C4-2B (cell line): ENCODE measurements around the gene CDR2.

Experiments used
- H3K27ac ChIP-seq: fragments of 450-650 bp; 2 replicates; pipeline ENCODE4 v1.5.1; 2017
- ZFX ChIP-seq: fragments of 450-650 bp; IDR thresholded peaks from 2 replicates; pipeline ENCODE4 v1.6.1; 2017
- TF ChIP-seq, protein P1 (sequence below): fragments of 450-650 bp; conservative IDR thresholded peaks from 2 replicates; pipeline ENCODE4 v1.5.1; 2017; ENCODE audit warnings: mild to moderate bottlenecking

Gene CDR2

DNA sequence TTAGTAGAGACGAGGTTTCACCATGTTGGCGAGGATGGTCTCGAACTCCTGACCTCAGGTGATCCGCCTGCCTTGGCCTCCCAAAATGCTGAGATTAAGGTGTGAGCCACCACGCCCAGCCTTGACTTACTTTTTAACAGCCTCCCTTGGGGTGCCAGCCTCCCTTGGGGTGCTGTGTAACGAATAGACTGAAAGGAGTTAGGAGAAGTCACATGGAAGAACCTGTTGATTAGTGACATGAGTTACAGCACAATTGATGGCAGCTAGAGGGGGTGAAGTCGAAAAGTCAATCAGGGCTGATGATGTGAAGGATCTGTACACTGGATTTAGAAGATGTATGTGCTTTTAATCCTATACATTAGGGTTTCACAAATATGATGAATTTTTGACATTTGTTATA lies 39.4 kb upstream of the CDR2 start:
- H3K27ac ChIP-seq = no peak overlapping the region
- TF ChIP-seq ZFX = no peak
- TF ChIP-seq, protein P1, sequence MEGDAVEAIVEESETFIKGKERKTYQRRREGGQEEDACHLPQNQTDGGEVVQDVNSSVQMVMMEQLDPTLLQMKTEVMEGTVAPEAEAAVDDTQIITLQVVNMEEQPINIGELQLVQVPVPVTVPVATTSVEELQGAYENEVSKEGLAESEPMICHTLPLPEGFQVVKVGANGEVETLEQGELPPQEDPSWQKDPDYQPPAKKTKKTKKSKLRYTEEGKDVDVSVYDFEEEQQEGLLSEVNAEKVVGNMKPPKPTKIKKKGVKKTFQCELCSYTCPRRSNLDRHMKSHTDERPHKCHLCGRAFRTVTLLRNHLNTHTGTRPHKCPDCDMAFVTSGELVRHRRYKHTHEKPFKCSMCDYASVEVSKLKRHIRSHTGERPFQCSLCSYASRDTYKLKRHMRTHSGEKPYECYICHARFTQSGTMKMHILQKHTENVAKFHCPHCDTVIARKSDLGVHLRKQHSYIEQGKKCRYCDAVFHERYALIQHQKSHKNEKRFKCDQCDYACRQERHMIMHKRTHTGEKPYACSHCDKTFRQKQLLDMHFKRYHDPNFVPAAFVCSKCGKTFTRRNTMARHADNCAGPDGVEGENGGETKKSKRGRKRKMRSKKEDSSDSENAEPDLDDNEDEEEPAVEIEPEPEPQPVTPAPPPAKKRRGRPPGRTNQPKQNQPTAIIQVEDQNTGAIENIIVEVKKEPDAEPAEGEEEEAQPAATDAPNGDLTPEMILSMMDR = no peak

DNA sequence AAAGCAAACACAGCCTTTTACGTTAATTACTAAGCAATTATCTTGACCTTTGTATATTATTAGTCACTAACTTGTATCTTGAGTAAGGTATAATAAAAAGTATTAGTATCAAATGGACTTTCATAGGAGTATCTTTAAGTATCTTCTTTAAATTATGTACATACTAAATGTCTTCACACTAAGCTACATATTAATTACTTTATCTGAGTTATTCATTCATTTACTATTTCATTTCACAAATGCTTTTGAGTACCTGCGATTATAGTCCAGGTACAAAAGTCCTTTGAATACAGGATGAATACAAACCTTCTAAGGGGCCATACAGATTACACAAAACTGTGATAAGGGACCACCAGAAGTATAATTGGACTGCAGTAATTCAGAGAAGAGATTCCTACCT lies 33.1 kb upstream of the CDR2 start:
- TF ChIP-seq, protein P1 = no peak
- TF ChIP-seq ZFX = no peak

DNA sequence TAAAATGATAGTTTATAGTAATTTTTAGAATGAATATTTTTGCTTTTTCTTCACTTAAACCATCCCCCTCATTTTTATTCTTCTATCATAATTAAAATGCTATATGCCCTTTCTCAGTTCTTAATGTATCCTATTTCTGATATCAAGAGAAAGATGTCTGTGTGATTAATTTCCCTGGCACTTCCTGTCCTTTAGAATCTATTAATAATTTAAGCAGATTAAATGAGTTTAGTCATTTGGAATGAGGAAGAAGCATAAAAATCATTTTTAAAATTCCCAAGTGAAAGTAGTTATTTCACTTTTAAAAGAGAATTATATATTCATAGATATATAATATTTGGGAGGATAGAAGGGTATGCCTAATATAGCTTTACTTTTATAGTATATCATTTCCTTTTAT lies 27.8 kb upstream of the CDR2 start:
- no peak for TF ChIP-seq ZFX
- TF ChIP-seq, protein P1 = no peak
- H3K27ac ChIP-seq = no peak overlapping the region

More for the DNA sequence above, 33.1 kb upstream of the CDR2 start:
- no peak overlapping the region for H3K27ac ChIP-seq

DNA sequence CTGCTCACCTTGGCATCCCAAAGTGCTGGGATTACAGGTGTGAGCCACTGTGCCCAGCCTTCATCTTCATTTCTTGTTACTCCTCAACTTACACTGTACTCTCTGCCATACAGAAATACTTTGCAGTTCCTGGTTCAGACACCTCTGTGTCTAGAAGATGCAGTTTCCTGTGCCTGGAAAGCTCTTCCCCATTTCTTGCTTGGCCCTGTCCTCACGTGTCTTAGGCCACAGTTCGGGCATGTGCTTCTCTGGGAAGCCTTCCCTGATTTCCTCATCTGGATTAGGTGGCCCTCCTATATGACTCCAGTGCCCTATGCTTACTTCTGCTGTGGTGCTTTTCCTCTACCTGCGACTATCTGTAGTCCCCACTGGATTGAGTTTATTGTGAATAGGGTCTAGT lies 26.5 kb upstream of the CDR2 start:
- H3K27ac ChIP-seq = no peak overlapping the region

DNA sequence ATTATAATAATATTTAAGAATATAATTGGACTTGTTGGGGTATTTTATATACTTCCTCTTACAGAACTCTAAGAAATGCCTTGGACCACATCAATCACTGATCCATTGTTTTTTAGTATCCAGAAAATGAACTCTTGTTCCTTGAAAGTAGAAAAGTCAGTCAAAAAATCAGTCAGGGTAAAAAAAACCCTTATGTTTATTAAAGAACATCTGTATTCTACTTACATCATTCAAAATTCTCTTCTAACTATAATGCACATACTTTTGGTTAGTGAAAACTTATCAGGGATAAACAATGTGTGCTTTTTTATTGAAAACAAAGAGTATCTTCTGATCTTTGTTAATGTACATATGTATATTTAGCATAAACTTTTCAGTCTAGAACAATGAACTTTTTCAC lies 23.5 kb upstream of the CDR2 start:
- no peak overlapping the region for H3K27ac ChIP-seq
- TF ChIP-seq ZFX = no peak
- TF ChIP-seq, protein P1 = no peak

More for the DNA sequence above, 26.5 kb upstream of the CDR2 start:
- TF ChIP-seq, protein P1 = no peak
- no peak for TF ChIP-seq ZFX

DNA sequence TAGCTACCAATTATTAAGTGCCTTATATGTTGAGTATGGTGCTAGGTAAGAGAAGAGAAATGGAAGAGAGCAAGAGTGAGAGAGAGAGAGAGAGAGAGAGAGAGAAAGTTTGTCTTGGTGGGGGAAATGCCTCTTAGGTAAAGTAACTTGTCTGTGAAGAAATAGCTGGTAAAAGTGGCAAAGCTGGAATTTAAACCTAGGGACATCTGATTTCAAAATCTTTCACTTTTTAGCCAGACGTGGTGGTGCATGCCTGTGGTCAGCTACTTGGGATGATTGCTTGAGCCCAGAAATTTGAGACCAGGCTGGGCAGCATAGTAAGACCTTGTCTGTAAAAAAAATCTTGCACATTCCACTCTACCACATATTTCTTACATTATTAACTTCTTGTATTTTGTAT lies 23.0 kb upstream of the CDR2 start:
- TF ChIP-seq, protein P1 = no peak
- no peak for TF ChIP-seq ZFX
- no peak overlapping the region for H3K27ac ChIP-seq

DNA sequence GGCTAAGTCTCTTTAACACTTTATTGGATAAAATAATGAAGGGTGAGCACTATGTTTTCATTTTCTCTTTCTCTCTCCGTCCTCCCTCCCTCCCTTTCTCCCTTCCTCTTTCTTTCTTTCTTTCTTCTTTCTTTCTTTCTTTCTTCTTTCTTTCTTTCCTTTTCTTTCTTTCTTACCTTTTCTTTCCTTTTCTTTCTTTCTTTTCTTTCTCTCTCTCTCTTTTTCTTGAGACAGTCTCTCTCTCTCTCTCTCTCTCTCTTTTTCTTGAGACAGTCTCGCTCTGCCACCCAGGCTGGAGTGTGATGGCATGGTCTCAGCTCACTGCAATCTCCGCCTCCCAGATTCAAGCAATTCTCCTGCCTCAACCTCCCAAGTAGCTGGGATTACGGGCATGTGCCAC lies 21.5 kb upstream of the CDR2 start:
- TF ChIP-seq ZFX = no peak
- TF ChIP-seq, protein P1 = no peak
- H3K27ac ChIP-seq = no peak overlapping the region
